ENCODE results near the gene GPC1.

The GPC1 gene

GRCh38 chr2:240397542-240397916, 37.9 kb upstream of the GPC1 start:
- no peak for DNase-seq

GRCh38 chr2:240397924-240398645, 37.4 kb upstream of the GPC1 start:
- DNase-seq = no peak

GRCh38 chr2:240398661-240399267, 36.7 kb upstream of the GPC1 start:
- no peak for DNase-seq

GRCh38 chr2:240399419-240400324, 35.8 kb upstream of the GPC1 start:
- no peak for DNase-seq

GRCh38 chr2:240400371-240401161, 34.9 kb upstream of the GPC1 start:
- no peak for DNase-seq

- no peak for DNase-seq
Observed at GRCh38 chr2:240401308-240401707, 34.2 kb upstream of the GPC1 start.

- no peak for DNase-seq
Observed at GRCh38 chr2:240401781-240402551, 33.5 kb upstream of the GPC1 start.

GRCh38 chr2:240402566-240403272, 32.7 kb upstream of the GPC1 start:
- no peak for DNase-seq

- DNase-seq = no peak
Observed at GRCh38 chr2:240403396-240404104, 31.9 kb upstream of the GPC1 start.

GRCh38 chr2:240404174-240404852, 31.1 kb upstream of the GPC1 start:
- DNase-seq = no peak

- no peak for DNase-seq
Observed at GRCh38 chr2:240405133-240405532, 30.3 kb upstream of the GPC1 start.

GRCh38 chr2:240405684-240406313, 29.7 kb upstream of the GPC1 start:
- DNase-seq = no peak

GRCh38 chr2:240407090-240407489, 28.4 kb upstream of the GPC1 start:
- DNase-seq = no peak

- no peak for DNase-seq
Observed at GRCh38 chr2:240410004-240410403, 25.5 kb upstream of the GPC1 start.

GRCh38 chr2:240410808-240411207, 24.7 kb upstream of the GPC1 start:
- no peak for DNase-seq

- no peak for DNase-seq
Observed at GRCh38 chr2:240411261-240412160, 24.0 kb upstream of the GPC1 start.

- no peak for DNase-seq
Observed at GRCh38 chr2:240412211-240412861, 23.1 kb upstream of the GPC1 start.
